ENCODE measurements around the gene WBP2.
"Not testable (repeated sequence)": the region's sequence is repeated elsewhere in the genome, so short reads cannot be mapped to it uniquely, and the experiment has no call there.

Gene WBP2

GRCh38 chr17:75868730-75869281 lies 13.7 kb upstream of the WBP2 start:
- not testable (repeated sequence) for DNase-seq (ENCODE audit: low read depth in 3 of 3)

- DNase-seq (ENCODE audit: low read depth in 3 of 3) = not testable (repeated sequence)
These were observed 10.5 kb upstream of the WBP2 start for GRCh38 chr17:75865404-75866188.

GRCh38 chr17:75864887-75865286 lies 9.8 kb upstream of the WBP2 start:
- DNase-seq (ENCODE audit: low read depth in 3 of 3) = not testable (repeated sequence)

- DNase-seq (ENCODE audit: low read depth in 3 of 3) = no peak
These were observed 9.3 kb upstream of the WBP2 start for GRCh38 chr17:75864448-75864871.

GRCh38 chr17:75861927-75862317 lies 6.8 kb upstream of the WBP2 start:
- no peak for DNase-seq (ENCODE audit: low read depth in 3 of 3)

GRCh38 chr17:75859358-75859757 lies 4.2 kb upstream of the WBP2 start:
- not testable (repeated sequence) for DNase-seq (ENCODE audit: low read depth in 3 of 3)

GRCh38 chr17:75856062-75856756 lies 1.1 kb upstream of the WBP2 start:
- DNase-seq (ENCODE audit: low read depth in 3 of 3) = no peak

- no peak for DNase-seq (ENCODE audit: low read depth in 3 of 3)
These were observed 240 bp downstream of the WBP2 start for GRCh38 chr17:75854881-75855309.

GRCh38 chr17:75854101-75854748 lies 910 bp downstream of the WBP2 start:
- no peak for DNase-seq (ENCODE audit: low read depth in 3 of 3)

GRCh38 chr17:75853433-75853832 lies 1.7 kb downstream of the WBP2 start:
- no peak for DNase-seq (ENCODE audit: low read depth in 3 of 3)

GRCh38 chr17:75851693-75851991 lies 3.5 kb downstream of the WBP2 start:
- not testable (repeated sequence) for DNase-seq (ENCODE audit: low read depth in 3 of 3)

- DNase-seq (ENCODE audit: low read depth in 3 of 3) = no peak
These were observed 4.0 kb downstream of the WBP2 start for GRCh38 chr17:75850928-75851692.

- no peak for DNase-seq (ENCODE audit: low read depth in 3 of 3)
These were observed 5.4 kb downstream of the WBP2 start for GRCh38 chr17:75849724-75850123.

GRCh38 chr17:75849279-75849646 lies 5.9 kb downstream of the WBP2 start:
- no peak for DNase-seq (ENCODE audit: low read depth in 3 of 3)

- DNase-seq (ENCODE audit: low read depth in 3 of 3) = peak; percentile 63 to 84 (median 83)
These were observed 6.4 kb downstream of the WBP2 start for GRCh38 chr17:75848523-75849278.

GRCh38 chr17:75847614-75848522 lies 7.3 kb downstream of the WBP2 start:
- no peak for DNase-seq (ENCODE audit: low read depth in 3 of 3)

GRCh38 chr17:75846692-75847613 lies 8.2 kb downstream of the WBP2 start:
- no peak for DNase-seq (ENCODE audit: low read depth in 3 of 3)

- no peak for DNase-seq (ENCODE audit: low read depth in 3 of 3)
These were observed 9.0 kb downstream of the WBP2 start for GRCh38 chr17:75845933-75846691.
